ENCODE measurements around the gene ABR.

- no peak for TF ChIP-seq CTCF (IDR thresholded peaks at IDR 0.05; ENCODE audit: low read depth, low read length, missing input control)
- no peak for TF ChIP-seq MAX (IDR thresholded peaks at IDR 0.05)
- TF ChIP-seq TAF1 (conservative IDR thresholded peaks at IDR 0.05): no peak
- TF ChIP-seq GABPA (IDR thresholded peaks at IDR 0.05 in 1 of 2, conservative IDR thresholded peaks at IDR 0.05 in 1 of 2): no peak
- no peak for TF ChIP-seq EGR1 (IDR thresholded peaks at IDR 0.05; ENCODE audit: low read depth in 2 of 2)
Measured at GRCh38 chr17:1143573-1143972, 36.2 kb downstream of the ABR start.

Data from liver (tissue), 3 donors.